GM23248 (cell line): ENCODE measurements around the gene TBK1. TPM values are rescaled to one million over a fixed set of nuclear protein-coding genes. Genes with fewer than 3 reads are reported as not detected.
A peak's percentile ranks its signal among the peaks of the same experiment; 100 is the strongest.

Experiments used
- DNase-seq: peaks from one replicate; pipeline ENCODE4 v3.0.0-alpha.2; 2015
- H2AFZ ChIP-seq: fragments of 200-600 bp; sonication (generic); 2 replicates; pipeline ENCODE4 v1.6.1; 2016; ENCODE audit warnings: antibody characterized with exemption
- H3F3A ChIP-seq: fragments of 200-600 bp; sonication (generic); 2 replicates; pipeline ENCODE4 v1.6.1; 2016; ENCODE audit warnings: mild to moderate bottlenecking, antibody characterized with exemption, mixed run types; ENCODE audit not compliant: insufficient read depth
- H3K27ac ChIP-seq: fragments of 200-600 bp; sonication (generic); 2 replicates; pipeline ENCODE4 v1.5.1; 2016; ENCODE audit warnings: mild to moderate bottlenecking
- H3K27me3 ChIP-seq: fragments of 200-600 bp; sonication (generic); replicated peaks from 2 replicates; pipeline ENCODE4 v1.6.1; 2016; ENCODE audit warnings: mild to moderate bottlenecking; ENCODE audit not compliant: insufficient read depth
- H3K36me3 ChIP-seq: fragments of 200-600 bp; sonication (generic); 2 replicates; pipeline ENCODE4 v1.6.1; 2016; ENCODE audit warnings: low read depth, mild to moderate bottlenecking
- H3K4me1 ChIP-seq: fragments of 200-600 bp; sonication (generic); 2 replicates; pipeline ENCODE4 v1.6.1; 2016; ENCODE audit warnings: mild to moderate bottlenecking; ENCODE audit not compliant: insufficient read depth
- H3K4me2 ChIP-seq: fragments of 200-600 bp; sonication (generic); one replicate; pipeline ENCODE4 v1.6.1; 2016; ENCODE audit warnings: mild to moderate bottlenecking; ENCODE audit not compliant: unreplicated experiment
- H3K4me3 ChIP-seq: fragments of 200-600 bp; sonication (generic); 2 replicates; pipeline ENCODE4 v1.5.1; 2016; ENCODE audit warnings: mild to moderate bottlenecking
- H3K79me2 ChIP-seq: fragments of 200-600 bp; sonication (generic); 2 replicates; pipeline ENCODE4 v1.6.1; 2016; ENCODE audit warnings: mild to moderate bottlenecking; ENCODE audit not compliant: insufficient read depth
- H3K9ac ChIP-seq: fragments of 200-600 bp; sonication (generic); 2 replicates; pipeline ENCODE4 v1.6.1; 2016; ENCODE audit warnings: mild to moderate bottlenecking
- H3K9me2 ChIP-seq: fragments of 200-600 bp; sonication (generic); 2 replicates; pipeline ENCODE4 v1.6.1; 2016; ENCODE audit warnings: mixed run types, mild to moderate bottlenecking, moderate library complexity; ENCODE audit not compliant: insufficient read depth
- H3K9me3 ChIP-seq: fragments of 200-600 bp; sonication (generic); one replicate; pipeline ENCODE4 v1.6.1; 2017; ENCODE audit warnings: low read depth
- H4K20me1 ChIP-seq: fragments of 200-600 bp; sonication (generic); 2 replicates; pipeline ENCODE4 v1.6.0; 2016; ENCODE audit not compliant: insufficient read depth
- EZH2 ChIP-seq: fragments of 200-600 bp; sonication (generic); IDR thresholded peaks from 2 replicates; pipeline ENCODE4 v1.6.1; 2018; ENCODE audit warnings: antibody characterized with exemption, mild to moderate bottlenecking; ENCODE audit not compliant: insufficient read depth, poor library complexity, severe bottlenecking
- EZH2phosphoT487 ChIP-seq: fragments of 200-600 bp; sonication (generic); IDR thresholded peaks from 2 replicates; pipeline ENCODE4 v1.6.1; 2018; ENCODE audit warnings: antibody characterized with exemption, moderate library complexity, mild to moderate bottlenecking, low read depth; ENCODE audit not compliant: insufficient read depth
- WGBS, 2 experiments: methylation state at CpG; one replicate each; pipeline ENCODE4 v1.1.6; 2015 to 2017; ENCODE audit warnings: low lambda C conversion rate in 2 of 2, low coverage in 1 of 2; ENCODE audit errors: missing lambda C conversion rate in 2 of 2; 5-methylcytosine and 5-hydroxymethylcytosine counted together
- in situ Hi-C: fragments of 300-500 bp; cut with MboI; formaldehyde crosslinking; loops from 2 replicates; pipeline ENCODE4 v1.15.0; 2020
- polyA plus RNA-seq: library from polyadenylated mRNA; unstranded; fragments of >200 nt; fragmentation: Nextera tagmentation; extraction: Ambion mirVana; gene quantifications from 2 replicates; pipeline ENCODE4 v1.2.1, GENCODE V29; 2016
- total RNA-seq: library from RNA; depleted of rRNA; stranded (reverse); fragments of >200 nt; shearing (Covaris generic); gene quantifications from 2 replicates; pipeline ENCODE4 v1.2.3, GENCODE V29; 2014

TBK1 gene
- total and polyA plus RNA-seq, 2 experiments from 2014 or later = 25.2 to 29.4 TPM

DNA sequence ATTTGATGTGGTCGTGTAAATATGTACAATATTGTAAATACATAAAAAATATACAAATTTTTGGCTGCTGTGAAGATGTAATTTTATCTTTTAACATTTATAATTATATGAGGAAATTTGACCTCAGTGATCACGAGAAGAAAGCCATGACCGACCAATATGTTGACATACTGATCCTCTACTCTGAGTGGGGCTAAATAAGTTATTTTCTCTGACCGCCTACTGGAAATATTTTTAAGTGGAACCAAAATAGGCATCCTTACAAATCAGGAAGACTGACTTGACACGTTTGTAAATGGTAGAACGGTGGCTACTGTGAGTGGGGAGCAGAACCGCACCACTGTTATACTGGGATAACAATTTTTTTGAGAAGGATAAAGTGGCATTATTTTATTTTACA, 49.6 kb downstream of the TBK1 start:
- Histone ChIP-seq H3K4me3 (no peak overlapping the region), H3K9me2 (no peaks in the 10 kb centered on the region), H3F3A (0 out of 2 replicates have a peak, but pooled peaks cover 4% of the 10 kb centered on the region), H3K4me1 (0 out of 2 replicates have a peak, but pooled peaks cover 7% of the 10 kb centered on the region), H3K4me2 (no peak overlapping the region), H3K9me3 (no peaks in the 10 kb centered on the region), H3K9ac (no peak overlapping the region), H3K27me3 (no peaks in the 10 kb centered on the region), H2AFZ (no peak overlapping the region), H3K79me2 (no peaks in the 10 kb centered on the region), H4K20me1 (no peaks in the 10 kb centered on the region), H3K27ac (no peak overlapping the region), H3K36me3 (peaks cover 51% of the 10 kb centered on the region)
- in situ Hi-C loops = no loop called here
- TF ChIP-seq EZH2phosphoT487 = no peak
- no peak for TF ChIP-seq EZH2
- 97 to 98% methylated on average over 7 of the region's 7 CpGs for WGBS, 2 experiments
- no peak for DNase-seq

DNA sequence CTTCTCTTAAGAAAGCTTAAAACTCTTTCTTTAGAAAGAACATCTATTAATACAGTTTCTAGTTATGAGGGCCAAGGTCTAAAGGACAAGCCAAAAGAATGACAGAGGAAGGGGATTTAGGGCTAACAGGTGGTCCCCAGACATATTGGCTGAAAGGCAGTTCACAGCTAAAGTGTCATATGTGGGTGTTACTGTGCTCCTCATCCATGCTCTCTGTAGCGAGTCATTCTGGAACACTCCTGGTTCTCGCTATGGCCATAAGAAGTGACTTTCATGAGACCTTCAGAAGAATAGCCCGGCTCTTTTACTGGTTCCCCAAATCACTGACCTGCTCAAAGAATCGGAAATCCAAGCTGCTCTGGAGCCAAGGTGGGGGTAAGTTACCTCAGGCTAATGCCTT, 55.0 kb downstream of the TBK1 start:
- Histone ChIP-seq H2AFZ (no peak overlapping the region), H3K36me3 (peaks cover 2% of the 10 kb centered on the region; the same call in 1 of the 2 replicates), H3K4me1 (no peaks in the 10 kb centered on the region), H4K20me1 (no peaks in the 10 kb centered on the region), H3K9me2 (no peaks in the 10 kb centered on the region), H3K9me3 (no peaks in the 10 kb centered on the region), H3K27me3 (no peaks in the 10 kb centered on the region), H3K4me2 (no peak overlapping the region), H3K9ac (no peak overlapping the region), H3F3A (no peaks in the 10 kb centered on the region), H3K27ac (no peak overlapping the region), H3K4me3 (no peak overlapping the region), H3K79me2 (no peaks in the 10 kb centered on the region)
- DNase-seq = no peak
- in situ Hi-C loops = no loop called here
- TF ChIP-seq EZH2phosphoT487 = no peak
- no peak for TF ChIP-seq EZH2
- WGBS, 2 experiments = 92 to 97% methylated on average over 4 of the region's 4 CpGs

GRCh38 chr12:64510667-64511066, 58.7 kb downstream of the TBK1 start:
- Histone ChIP-seq H4K20me1 (no peaks in the 10 kb centered on the region), H3K79me2 (no peaks in the 10 kb centered on the region), H3K4me3 (no peak overlapping the region), H3K27me3 (no peaks in the 10 kb centered on the region), H3K9ac (no peak overlapping the region), H3K4me1 (no peaks in the 10 kb centered on the region), H2AFZ (no peak overlapping the region), H3F3A (no peaks in the 10 kb centered on the region), H3K9me3 (no peaks in the 10 kb centered on the region), H3K36me3 (no peaks in the 10 kb centered on the region), H3K9me2 (no peaks in the 10 kb centered on the region), H3K4me2 (no peak overlapping the region), H3K27ac (no peak overlapping the region)
- in situ Hi-C loops = no loop called here
- WGBS, 2 experiments = 68 to 75% methylated on average over 1 of the region's 1 CpG
- no peak for TF ChIP-seq EZH2
- no peak for TF ChIP-seq EZH2phosphoT487
- no peak for DNase-seq

- in situ Hi-C loops = no loop called here
- TF ChIP-seq EZH2 = no peak
- TF ChIP-seq EZH2phosphoT487 = no peak
- H3K36me3 ChIP-seq = no peaks in the 10 kb centered on the region
Measured at GRCh38 chr12:64518396-64518795, 66.5 kb downstream of the TBK1 start.

DNA sequence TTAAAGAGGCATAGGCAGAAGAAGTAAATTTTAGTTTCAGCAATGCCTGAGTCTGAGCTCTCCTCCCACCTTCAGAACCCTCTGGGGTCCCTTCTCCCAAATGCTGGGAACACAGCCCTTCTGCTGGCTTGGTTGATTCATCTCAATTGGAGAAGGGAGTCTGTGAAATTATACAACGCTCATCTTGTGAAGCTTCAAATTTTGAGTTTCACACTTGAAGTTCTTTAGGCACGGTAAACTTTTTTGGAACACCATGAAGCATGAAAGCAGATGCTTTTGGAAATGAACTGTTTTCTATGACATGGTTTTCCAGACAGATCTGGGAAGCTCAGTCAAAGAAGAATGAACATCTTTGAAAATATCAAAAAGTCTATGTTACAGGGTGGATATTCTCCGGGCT, 69.9 kb downstream of the TBK1 start:
- no peaks in the 10 kb centered on the region for H3K9me2 ChIP-seq
- H3K9me3 ChIP-seq = no peaks in the 10 kb centered on the region
- no peaks in the 10 kb centered on the region for H3K27me3 ChIP-seq
- H3K4me3 ChIP-seq = peak overlapping the region; percentile 46
- H3K4me2 ChIP-seq = peak overlapping the region; percentile 68
- DNase-seq = peak; percentile 10
- no peaks in the 10 kb centered on the region for H3K79me2 ChIP-seq
- in situ Hi-C loops = no loop called here
- WGBS, 2 experiments = 38 to 40% methylated on average over 3 of the region's 3 CpGs
- H3F3A ChIP-seq = 0 out of 2 replicates have a peak, but pooled peaks cover 21% of the 10 kb centered on the region
- H3K9ac ChIP-seq = peak overlapping the region; percentile 60
- TF ChIP-seq EZH2 = no peak
- no peak for TF ChIP-seq EZH2phosphoT487
- H3K4me1 ChIP-seq = peaks cover 25% of the 10 kb centered on the region
- H3K36me3 ChIP-seq = no peaks in the 10 kb centered on the region
- H2AFZ ChIP-seq = peak overlapping the region; percentile 79
- no peaks in the 10 kb centered on the region for H4K20me1 ChIP-seq
- peak overlapping the region; percentile 86 for H3K27ac ChIP-seq

More at GRCh38 chr12:64518396-64518795, 66.5 kb downstream of the TBK1 start:
- Histone ChIP-seq H3K4me2 (no peak overlapping the region), H3K9me3 (no peaks in the 10 kb centered on the region), H3K79me2 (no peaks in the 10 kb centered on the region), H3K9ac (no peak overlapping the region), H3K4me1 (peaks cover 20% of the 10 kb centered on the region), H4K20me1 (no peaks in the 10 kb centered on the region), H2AFZ (no peak overlapping the region), H3K9me2 (no peaks in the 10 kb centered on the region), H3K27me3 (no peaks in the 10 kb centered on the region), H3K27ac (no peak overlapping the region), H3F3A (0 out of 2 replicates have a peak, but pooled peaks cover 14% of the 10 kb centered on the region), H3K4me3 (no peak overlapping the region)
- 57 to 62% methylated on average over 5 of the region's 5 CpGs for WGBS, 2 experiments
- DNase-seq = no peak
